Stimulated activated naive B cell treated with anti-CD40 and anti-IgM and Interleukin-4, amounts not matched to agents 10 μg/mL and 1 μg/mL and 100 μg/mL, for 72 hours (primary cell): ENCODE data around the gene CABYR.

Experiments used
- ATAC-seq, 2 donors: fragments of 150-1000 bp; cut with Tn5 transposase; replicated peaks; 2 replicates each; pipeline ENCODE4 v1.10.0; 2021; ENCODE audit warnings: moderate library complexity in 1 of 2
- DNase-seq: peaks from one replicate; pipeline ENCODE4 v3.0.0; 2021
- H3K27ac Mint-ChIP-seq: one replicate; pipeline ENCODE4 v1.8.0; 2022; ENCODE audit warnings: mild to moderate bottlenecking, mixed read lengths
- H3K27me3 Mint-ChIP-seq, 2 donors: one replicate each; pipeline ENCODE4 v1.8.0; 2022; ENCODE audit warnings: mixed read lengths in 2 of 2
- H3K36me3 Mint-ChIP-seq, 2 donors: one replicate each; pipeline ENCODE4 v1.8.0; 2022; ENCODE audit warnings: mixed read lengths in 2 of 2, mild to moderate bottlenecking in 1 of 2
- H3K4me1 Mint-ChIP-seq, 2 donors: one replicate each; pipeline ENCODE4 v1.8.0; 2022; ENCODE audit warnings: mixed read lengths in 2 of 2, mild to moderate bottlenecking in 1 of 2
- H3K4me3 Mint-ChIP-seq, 2 donors: one replicate each; pipeline ENCODE4 v1.8.0; 2022; ENCODE audit warnings: mild to moderate bottlenecking in 2 of 2, mixed read lengths in 2 of 2, moderate library complexity in 1 of 2
- H3K9me3 Mint-ChIP-seq, 2 donors: one replicate each; pipeline ENCODE4 v1.8.0; 2022; ENCODE audit warnings: mixed read lengths in 2 of 2, mild to moderate bottlenecking in 1 of 2

Gene CABYR

GRCh38 chr18:24138789-24139616, at the start of gene CABYR:
Gene CABYR (plus strand): TSS chr18:24139062. CDS start chr18:24143115, 4,053 bp downstream.
- H3K4me1 Mint-ChIP-seq = peaks cover 12 to 14% of the 10 kb centered on the region in 2 donors
- DNase-seq (peak; percentile 89), ATAC-seq (peak; percentile 97 to 98)
- peak within 1 kb of the TSS; percentile 99 for H3K27ac Mint-ChIP-seq
- H3K36me3 Mint-ChIP-seq = peaks cover 12 to 18% of the 10 kb centered on the region in 2 donors
- peaks cover 0 to 2% of the 10 kb centered on the region in 2 donors for H3K9me3 Mint-ChIP-seq
- peak within 1 kb of the TSS; percentile 93 to 97 for H3K4me3 Mint-ChIP-seq
- no peaks in the 10 kb centered on the region for H3K27me3 Mint-ChIP-seq

GRCh38 chr18:24089076-24089475, 49.8 kb upstream of the CABYR start:
- H3K27ac Mint-ChIP-seq = no peak overlapping the region
- H3K9me3 Mint-ChIP-seq = peaks cover under 1 to 1% of the 10 kb centered on the region in 2 donors
- peaks cover 41 to 42% of the 10 kb centered on the region in 2 donors for H3K36me3 Mint-ChIP-seq
- peaks cover 9 to 23% of the 10 kb centered on the region in 2 donors for H3K4me1 Mint-ChIP-seq
- DNase-seq (no peak), ATAC-seq (no peak)
- H3K4me3 Mint-ChIP-seq = no peak overlapping the region
- no peaks in the 10 kb centered on the region for H3K27me3 Mint-ChIP-seq

GRCh38 chr18:24089515-24090337, 49.1 kb upstream of the CABYR start:
- DNase-seq = no peak
- Mint-ChIP-seq H3K4me3 (no peak overlapping the region), H3K27ac (no peak overlapping the region), H3K9me3 (peaks cover 3% of the 10 kb centered on the region in 2 donors), H3K36me3 (peaks cover 41 to 44% of the 10 kb centered on the region in 2 donors), H3K27me3 (no peaks in the 10 kb centered on the region), H3K4me1 (peaks cover 12 to 30% of the 10 kb centered on the region in 2 donors)
- ATAC-seq = no peak

GRCh38 chr18:24090876-24091275, 48.0 kb upstream of the CABYR start:
- DNase-seq (no peak), ATAC-seq (no peak)
- Mint-ChIP-seq H3K9me3 (peaks cover 3% of the 10 kb centered on the region in 2 donors), H3K4me1 (peaks cover 17 to 38% of the 10 kb centered on the region in 2 donors), H3K4me3 (no peak overlapping the region), H3K36me3 (peaks cover 46 to 47% of the 10 kb centered on the region in 2 donors), H3K27ac (no peak overlapping the region), H3K27me3 (no peaks in the 10 kb centered on the region)

- Mint-ChIP-seq H3K27me3 (no peaks in the 10 kb centered on the region), H3K9me3 (peaks cover 3 to 6% of the 10 kb centered on the region in 2 donors), H3K4me1 (peaks cover 13 to 26% of the 10 kb centered on the region in 2 donors), H3K27ac (peak overlapping the region; percentile 7), H3K36me3 (peaks cover 42 to 46% of the 10 kb centered on the region in 2 donors), H3K4me3 (no peak overlapping the region)
- DNase-seq (no peak), ATAC-seq (no peak)
These were observed 44.3 kb upstream of the CABYR start for GRCh38 chr18:24094561-24094960.

GRCh38 chr18:24095976-24096375, 42.9 kb upstream of the CABYR start:
- peaks cover 42 to 51% of the 10 kb centered on the region in 2 donors for H3K36me3 Mint-ChIP-seq
- no peak for ATAC-seq
- H3K4me1 Mint-ChIP-seq = peaks cover 13 to 26% of the 10 kb centered on the region in 2 donors
- no peaks in the 10 kb centered on the region for H3K27me3 Mint-ChIP-seq
- no peak overlapping the region for H3K27ac Mint-ChIP-seq
- no peak for DNase-seq
- peaks cover 3 to 6% of the 10 kb centered on the region in 2 donors for H3K9me3 Mint-ChIP-seq
- H3K4me3 Mint-ChIP-seq = no peak overlapping the region

GRCh38 chr18:24103320-24104021, 35.4 kb upstream of the CABYR start:
- ATAC-seq = no peak
- H3K27me3 Mint-ChIP-seq = no peaks in the 10 kb centered on the region
- H3K36me3 Mint-ChIP-seq = peaks cover 31 to 51% of the 10 kb centered on the region in 2 donors
- H3K4me3 Mint-ChIP-seq = no peak overlapping the region
- no peak for DNase-seq
- H3K4me1 Mint-ChIP-seq = peaks cover 6 to 14% of the 10 kb centered on the region in 2 donors
- H3K27ac Mint-ChIP-seq = no peak overlapping the region
- no peaks in the 10 kb centered on the region for H3K9me3 Mint-ChIP-seq

- H3K36me3 Mint-ChIP-seq = peaks cover 29 to 47% of the 10 kb centered on the region in 2 donors
- H3K27ac Mint-ChIP-seq = no peak overlapping the region
- ATAC-seq = no peak
- no peaks in the 10 kb centered on the region for H3K27me3 Mint-ChIP-seq
- no peak overlapping the region for H3K4me3 Mint-ChIP-seq
- no peaks in the 10 kb centered on the region for H3K9me3 Mint-ChIP-seq
- peaks cover 6 to 14% of the 10 kb centered on the region in 2 donors for H3K4me1 Mint-ChIP-seq
- DNase-seq = no peak
These were observed 34.4 kb upstream of the CABYR start for GRCh38 chr18:24104486-24104885.

GRCh38 chr18:24108641-24109040, 30.2 kb upstream of the CABYR start:
- DNase-seq (no peak), ATAC-seq (no peak)
- Mint-ChIP-seq H3K27ac (no peak overlapping the region), H3K4me1 (peaks cover 2 to 14% of the 10 kb centered on the region in 2 donors), H3K27me3 (no peaks in the 10 kb centered on the region), H3K36me3 (peaks cover 24 to 36% of the 10 kb centered on the region in 2 donors), H3K9me3 (no peaks in the 10 kb centered on the region), H3K4me3 (no peak overlapping the region)

GRCh38 chr18:24111936-24112335, 26.9 kb upstream of the CABYR start:
- no peak for DNase-seq
- H3K27ac Mint-ChIP-seq = no peak overlapping the region
- H3K27me3 Mint-ChIP-seq = no peaks in the 10 kb centered on the region
- H3K9me3 Mint-ChIP-seq = no peaks in the 10 kb centered on the region
- no peak overlapping the region for H3K4me3 Mint-ChIP-seq
- peaks cover 23 to 31% of the 10 kb centered on the region in 2 donors for H3K36me3 Mint-ChIP-seq
- H3K4me1 Mint-ChIP-seq = peaks cover 14 to 23% of the 10 kb centered on the region in 2 donors
- no peak for ATAC-seq

GRCh38 chr18:24112464-24112863, 26.4 kb upstream of the CABYR start:
- Mint-ChIP-seq H3K27me3 (no peaks in the 10 kb centered on the region), H3K4me1 (peaks cover 13 to 19% of the 10 kb centered on the region in 2 donors), H3K36me3 (peaks cover 18 to 27% of the 10 kb centered on the region in 2 donors), H3K4me3 (no peak overlapping the region), H3K9me3 (no peaks in the 10 kb centered on the region), H3K27ac (no peak overlapping the region)
- no peak for ATAC-seq
- DNase-seq = no peak

GRCh38 chr18:24112874-24113615, 25.8 kb upstream of the CABYR start:
- Mint-ChIP-seq H3K27ac (no peak overlapping the region), H3K9me3 (no peaks in the 10 kb centered on the region), H3K36me3 (peaks cover 17 to 24% of the 10 kb centered on the region in 2 donors), H3K27me3 (no peaks in the 10 kb centered on the region), H3K4me3 (no peak overlapping the region), H3K4me1 (peaks cover 12 to 17% of the 10 kb centered on the region in 2 donors)
- DNase-seq (no peak), ATAC-seq (no peak)

GRCh38 chr18:24114924-24115549, 23.8 kb upstream of the CABYR start:
- Mint-ChIP-seq H3K27me3 (no peaks in the 10 kb centered on the region), H3K4me3 (no peak overlapping the region)

More at GRCh38 chr18:24114924-24115549, 23.8 kb upstream of the CABYR start:
- DNase-seq = no peak
- Mint-ChIP-seq H3K9me3 (no peaks in the 10 kb centered on the region), H3K27ac (peak overlapping the region; percentile 51), H3K36me3 (peaks cover 24 to 31% of the 10 kb centered on the region in 2 donors), H3K4me1 (peaks cover 14 to 17% of the 10 kb centered on the region in 2 donors)
- ATAC-seq = peak in 1 of 2 donors; percentile 7
